Activated naive CD4-positive, alpha-beta T cell treated with anti-CD3 and anti-CD28 coated beads, Interleukin-2, amount 50 U/mL, for 24 hours (primary cell): ENCODE results near the gene CUL4B.
A peak's percentile ranks its signal among the peaks of the same experiment; 100 is the strongest.
"Not testable (repeated sequence)": the region's sequence is repeated elsewhere in the genome, so short reads cannot be mapped to it uniquely, and the experiment has no call there.

Source experiments
- H3K27ac Mint-ChIP-seq: one replicate; pipeline ENCODE4 v1.8.0; 2021; ENCODE audit warnings: mild to moderate bottlenecking, mixed read lengths
- H3K27me3 Mint-ChIP-seq: one replicate; pipeline ENCODE4 v1.8.0; 2021; ENCODE audit warnings: mixed read lengths
- H3K36me3 Mint-ChIP-seq: one replicate; pipeline ENCODE4 v1.8.0; 2021; ENCODE audit warnings: mixed read lengths
- H3K4me1 Mint-ChIP-seq: one replicate; pipeline ENCODE4 v1.8.0; 2021; ENCODE audit warnings: mixed read lengths
- H3K4me3 Mint-ChIP-seq: one replicate; pipeline ENCODE4 v1.8.0; 2021; ENCODE audit warnings: mild to moderate bottlenecking, mixed read lengths
- H3K9me3 Mint-ChIP-seq: one replicate; pipeline ENCODE4 v1.8.0; 2021; ENCODE audit warnings: mixed read lengths

Gene CUL4B

GRCh38 chrX:120559804-120560203, 958 bp downstream of the CUL4B start:
- peaks cover 34% of the 10 kb centered on the region for H3K4me1 Mint-ChIP-seq
- peak overlapping the region; percentile 99 for H3K27ac Mint-ChIP-seq
- peaks cover 3% of the 10 kb centered on the region for H3K36me3 Mint-ChIP-seq
- no peaks in the 10 kb centered on the region for H3K27me3 Mint-ChIP-seq
- no peaks in the 10 kb centered on the region for H3K9me3 Mint-ChIP-seq
- H3K4me3 Mint-ChIP-seq: peak overlapping the region; percentile 98

GRCh38 chrX:120556251-120556650, 4.5 kb downstream of the CUL4B start:
- Mint-ChIP-seq H3K4me1 (peaks cover 30% of the 10 kb centered on the region), H3K27me3 (no peaks in the 10 kb centered on the region), H3K27ac (peak overlapping the region; percentile 65), H3K4me3 (peak overlapping the region; percentile 47), H3K36me3 (peaks cover 3% of the 10 kb centered on the region), H3K9me3 (no peaks in the 10 kb centered on the region)

- peaks cover 8% of the 10 kb centered on the region for H3K36me3 Mint-ChIP-seq
- peak overlapping the region; percentile 2 for H3K4me3 Mint-ChIP-seq
- H3K4me1 Mint-ChIP-seq: peaks cover 31% of the 10 kb centered on the region
- H3K9me3 Mint-ChIP-seq: no peaks in the 10 kb centered on the region
- no peaks in the 10 kb centered on the region for H3K27me3 Mint-ChIP-seq
- peak overlapping the region; percentile 31 for H3K27ac Mint-ChIP-seq
Measured at GRCh38 chrX:120549483-120550452, 11.0 kb downstream of the CUL4B start.

GRCh38 chrX:120536061-120536460, 24.7 kb downstream of the CUL4B start:
- H3K4me1 Mint-ChIP-seq: no peaks in the 10 kb centered on the region
- no peaks in the 10 kb centered on the region for H3K27me3 Mint-ChIP-seq
- peaks cover 7% of the 10 kb centered on the region for H3K36me3 Mint-ChIP-seq
- H3K4me3 Mint-ChIP-seq: no peak overlapping the region
- no peak overlapping the region for H3K27ac Mint-ChIP-seq
- no peaks in the 10 kb centered on the region for H3K9me3 Mint-ChIP-seq

GRCh38 chrX:120534413-120535205, 26.2 kb downstream of the CUL4B start:
- Mint-ChIP-seq H3K27me3 (no peaks in the 10 kb centered on the region), H3K4me1 (no peaks in the 10 kb centered on the region), H3K9me3 (no peaks in the 10 kb centered on the region), H3K4me3 (no peak overlapping the region), H3K36me3 (peaks cover 9% of the 10 kb centered on the region), H3K27ac (peak overlapping the region; percentile 86)

GRCh38 chrX:120522820-120523219, 37.9 kb downstream of the CUL4B start:
- H3K27ac Mint-ChIP-seq: no peak overlapping the region
- H3K36me3 Mint-ChIP-seq: no peaks in the 10 kb centered on the region
- no peak overlapping the region for H3K4me3 Mint-ChIP-seq
- H3K4me1 Mint-ChIP-seq: peaks cover 2% of the 10 kb centered on the region
- no peaks in the 10 kb centered on the region for H3K9me3 Mint-ChIP-seq
- no peaks in the 10 kb centered on the region for H3K27me3 Mint-ChIP-seq

GRCh38 chrX:120517936-120518335, 42.8 kb downstream of the CUL4B start:
- Mint-ChIP-seq H3K9me3 (no peaks in the 10 kb centered on the region), H3K36me3 (no peaks in the 10 kb centered on the region), H3K4me1 (peaks cover 3% of the 10 kb centered on the region), H3K27me3 (no peaks in the 10 kb centered on the region), H3K27ac (no peak overlapping the region), H3K4me3 (no peak overlapping the region)

GRCh38 chrX:120514236-120514635, 46.5 kb downstream of the CUL4B start:
- Mint-ChIP-seq H3K4me3 (no peak overlapping the region), H3K36me3 (no peaks in the 10 kb centered on the region), H3K27me3 (no peaks in the 10 kb centered on the region), H3K27ac (no peak overlapping the region), H3K9me3 (no peaks in the 10 kb centered on the region), H3K4me1 (peaks cover 3% of the 10 kb centered on the region)

GRCh38 chrX:120512627-120513026, 48.1 kb downstream of the CUL4B start:
- no peak overlapping the region for H3K4me3 Mint-ChIP-seq
- no peak overlapping the region for H3K27ac Mint-ChIP-seq
- H3K27me3 Mint-ChIP-seq: no peaks in the 10 kb centered on the region
- no peaks in the 10 kb centered on the region for H3K9me3 Mint-ChIP-seq
- H3K36me3 Mint-ChIP-seq: no peaks in the 10 kb centered on the region
- no peaks in the 10 kb centered on the region for H3K4me1 Mint-ChIP-seq

GRCh38 chrX:120512222-120512621, 48.5 kb downstream of the CUL4B start:
- Mint-ChIP-seq H3K27me3 (no peaks in the 10 kb centered on the region), H3K4me3 (no peak overlapping the region), H3K36me3 (no peaks in the 10 kb centered on the region), H3K27ac (peak overlapping the region; percentile 30), H3K4me1 (no peaks in the 10 kb centered on the region), H3K9me3 (no peaks in the 10 kb centered on the region)

- no peaks in the 10 kb centered on the region for H3K4me1 Mint-ChIP-seq
- no peak overlapping the region for H3K4me3 Mint-ChIP-seq
- no peaks in the 10 kb centered on the region for H3K27me3 Mint-ChIP-seq
- no peaks in the 10 kb centered on the region for H3K36me3 Mint-ChIP-seq
- H3K9me3 Mint-ChIP-seq: no peaks in the 10 kb centered on the region
- H3K27ac Mint-ChIP-seq: no peak overlapping the region
Measured at GRCh38 chrX:120504569-120504968, 56.2 kb downstream of the CUL4B start.

GRCh38 chrX:120499301-120500072, 61.3 kb downstream of the CUL4B start:
- Mint-ChIP-seq H3K27me3 (no peaks in the 10 kb centered on the region), H3K36me3 (no peaks in the 10 kb centered on the region), H3K9me3 (no peaks in the 10 kb centered on the region), H3K27ac (no peak overlapping the region), H3K4me1 (peaks cover 5% of the 10 kb centered on the region), H3K4me3 (no peak overlapping the region)

- H3K36me3 Mint-ChIP-seq, H3K9me3 Mint-ChIP-seq, H3K27me3 Mint-ChIP-seq, H3K27ac Mint-ChIP-seq, H3K4me3 Mint-ChIP-seq: not testable (repeated sequence)
- peaks cover 24% of the 10 kb centered on the region for H3K4me1 Mint-ChIP-seq
Measured at GRCh38 chrX:120490119-120490518, 70.6 kb downstream of the CUL4B start.

GRCh38 chrX:120486786-120487185, 74.0 kb downstream of the CUL4B start:
- no peaks in the 10 kb centered on the region for H3K36me3 Mint-ChIP-seq
- no peaks in the 10 kb centered on the region for H3K27me3 Mint-ChIP-seq
- H3K9me3 Mint-ChIP-seq: no peaks in the 10 kb centered on the region
- H3K4me1 Mint-ChIP-seq: peaks cover 25% of the 10 kb centered on the region
- H3K4me3 Mint-ChIP-seq: peak overlapping the region; percentile 19
- no peak overlapping the region for H3K27ac Mint-ChIP-seq
